H1 (cell line): Measurements from ENCODE around the gene CALML4. TPM values are rescaled to one million over a fixed set of nuclear protein-coding genes. Genes with fewer than 3 reads are reported as not detected.

ENCODE experiments used
- CTCF ChIA-PET: fragments of 300-600 bp; sonication (Branson Sonifier 250); formaldehyde crosslinking; loops from one replicate; lab custom pipeline; 2021; ENCODE audit not compliant: partially characterized antibody; lab: Charles Lee
- POLR2A ChIA-PET: fragments of 300-600 bp; sonication (Branson Sonifier 250); formaldehyde crosslinking; loops from one replicate; lab custom pipeline; 2021; ENCODE audit warnings: inconsistent platforms; ENCODE audit not compliant: partially characterized antibody; lab: Charles Lee
- DNase-seq, 2 experiments: peaks; one replicate each; pipeline versions ENCODE4 v3.0.0 to v3.0.0-alpha.2; 2010 to 2022; ENCODE audit warnings: low spot score in 2 of 2, low read depth in 1 of 2, mixed read lengths in 1 of 2
- FAIRE-seq: peaks from 2 replicates; lab custom pipeline; 2011; peaks lifted over from hg19 to GRCh38; lab: Jason Lieb, UNC
- H2AFZ ChIP-seq: 2 replicates; pipeline ENCODE4 v1.8.1; 2012; ENCODE audit warnings: low read length, inconsistent platforms
- H2AK5ac ChIP-seq: 2 replicates; pipeline ENCODE4 v1.6.1; 2013; ENCODE audit warnings: low read depth, low read length
- H2BK120ac ChIP-seq: replicated peaks from 2 replicates; pipeline ENCODE3; 2013; ENCODE audit warnings: low read depth, low read length, inconsistent platforms
- H2BK12ac ChIP-seq: 2 replicates; pipeline ENCODE4 v1.6.1; 2013; ENCODE audit warnings: low read depth, low read length
- H2BK15ac ChIP-seq: 2 replicates; pipeline ENCODE4 v1.6.1; 2013; ENCODE audit warnings: low read length
- H2BK20ac ChIP-seq: 2 replicates; pipeline ENCODE4 v1.6.1; 2013; ENCODE audit warnings: low read length
- H2BK5ac ChIP-seq: 2 replicates; pipeline ENCODE4 v1.6.1; 2013; ENCODE audit warnings: low read depth, low read length
- H3K14ac ChIP-seq: 2 replicates; pipeline ENCODE4 v1.6.1; 2013; ENCODE audit warnings: inconsistent platforms; ENCODE audit not compliant: insufficient read length
- H3K18ac ChIP-seq: 2 replicates; pipeline ENCODE4 v1.6.1; 2013; ENCODE audit warnings: low read length; ENCODE audit errors: extremely low read depth
- H3K23ac ChIP-seq: 2 replicates; pipeline ENCODE4 v1.6.1; 2013; ENCODE audit warnings: inconsistent platforms; ENCODE audit not compliant: insufficient read length
- H3K23me2 ChIP-seq: 2 replicates; pipeline ENCODE4 v1.6.1; 2013; ENCODE audit warnings: low read depth, low read length
- H3K27ac ChIP-seq: 2 replicates; pipeline ENCODE4 v1.6.1; 2011; ENCODE audit warnings: low read depth, low read length, inconsistent platforms
- H3K27me3 ChIP-seq, 4 experiments: replicated peaks in 1 of 4; 1 replicate in 1 of 4; 2 replicates in 3 of 4; pipeline versions ENCODE4 v1.6.1 to v1.8.1; 2011 to 2013; ENCODE audit warnings: low read length in 3 of 4, mild to moderate bottlenecking in 3 of 4, inconsistent platforms in 2 of 4, mixed read lengths in 2 of 4, moderate library complexity in 1 of 4; ENCODE audit not compliant: control insufficient read depth in 3 of 4, insufficient read depth in 3 of 4; ENCODE audit errors: extremely low read depth in 1 of 4
- H3K36me3 ChIP-seq, 4 experiments: 2 replicates each; pipeline versions ENCODE4 v1.6.1 to v1.8.1; 2011 to 2013; ENCODE audit warnings: mild to moderate bottlenecking in 4 of 4, low read length in 3 of 4, moderate library complexity in 2 of 4, control low read depth in 1 of 4, inconsistent platforms in 1 of 4; ENCODE audit not compliant: insufficient read depth in 4 of 4, control insufficient read depth in 2 of 4
- H3K4ac ChIP-seq: replicated peaks from 2 replicates; pipeline ENCODE3; 2013; ENCODE audit warnings: low read length, low read depth, mixed read lengths, inconsistent platforms; ENCODE audit not compliant: insufficient read length
- H3K4me1 ChIP-seq, 4 experiments: replicated peaks in 1 of 4; 1 replicate in 1 of 4; 2 replicates in 3 of 4; pipeline versions ENCODE4 v1.6.1 to v1.8.1; 2011 to 2013; ENCODE audit warnings: low read length in 3 of 4, inconsistent platforms in 2 of 4, mixed read lengths in 1 of 4; ENCODE audit not compliant: insufficient read depth in 4 of 4, control insufficient read depth in 3 of 4
- H3K4me2 ChIP-seq, 2 experiments: 2 replicates each; pipeline versions ENCODE4 v1.6.1 to v1.8.1; 2011 to 2013; ENCODE audit warnings: low read depth in 2 of 2, low read length in 2 of 2, control low read depth in 1 of 2, inconsistent platforms in 1 of 2, mild to moderate bottlenecking in 1 of 2; ENCODE audit not compliant: insufficient read depth in 1 of 2
- H3K4me3 ChIP-seq, 4 experiments: fragments of 200-600, 300-600 bp in 1 of 4; sonication (generic), shearing (Covaris generic), sonication (Bioruptor Twin) in 1 of 4; 2 replicates each; pipeline versions ENCODE4 v1.5.1 to v1.8.1; 2011 to 2016; ENCODE audit warnings: low read length in 4 of 4, low read depth in 3 of 4, control low read depth in 2 of 4, inconsistent platforms in 2 of 4, mild to moderate bottlenecking in 2 of 4, mixed read lengths in 1 of 4, moderate library complexity in 1 of 4; ENCODE audit not compliant: insufficient read depth in 2 of 4; ENCODE audit errors: extremely low read depth in 1 of 4
- H3K56ac ChIP-seq: replicated peaks from 2 replicates; pipeline ENCODE3; 2013; ENCODE audit warnings: low read depth, mild to moderate bottlenecking, mixed read lengths, low read length, inconsistent platforms; ENCODE audit not compliant: insufficient read length
- H3K79me1 ChIP-seq: 2 replicates; pipeline ENCODE4 v1.6.1; 2013; ENCODE audit warnings: low read depth, low read length, control low read depth
- H3K79me2 ChIP-seq, 2 experiments: 2 replicates each; pipeline versions ENCODE4 v1.6.1 to v1.8.1; 2012 to 2013; ENCODE audit warnings: low read length in 2 of 2, mild to moderate bottlenecking in 2 of 2, inconsistent platforms in 1 of 2; ENCODE audit not compliant: insufficient read depth in 2 of 2, control insufficient read depth in 1 of 2
- H3K9ac ChIP-seq, 4 experiments: replicated peaks in 1 of 4; 1 replicate in 1 of 4; 2 replicates in 3 of 4; pipeline versions ENCODE4 v1.6.1 to v1.8.1; 2011 to 2013; ENCODE audit warnings: low read depth in 3 of 4, low read length in 3 of 4, control low read depth in 2 of 4, mild to moderate bottlenecking in 2 of 4, moderate library complexity in 2 of 4, inconsistent platforms in 1 of 4; ENCODE audit errors: extremely low read depth in 1 of 4
- H3K9me3 ChIP-seq, 2 experiments: 2 replicates each; pipeline versions ENCODE4 v1.6.1 to v1.8.1; 2012 to 2013; ENCODE audit warnings: mild to moderate bottlenecking in 2 of 2, moderate library complexity in 2 of 2, control low read depth in 1 of 2, inconsistent platforms in 1 of 2, low read depth in 1 of 2, low read length in 1 of 2, mixed read lengths in 1 of 2; ENCODE audit not compliant: insufficient read depth in 2 of 2
- H4K20me1 ChIP-seq, 2 experiments: replicated peaks in 1 of 2; 2 replicates each; pipeline versions ENCODE3 to v1.8.1; 2011 to 2013; ENCODE audit warnings: inconsistent platforms in 2 of 2, low read length in 2 of 2, mild to moderate bottlenecking in 1 of 2; ENCODE audit not compliant: insufficient read depth in 2 of 2, control insufficient read depth in 1 of 2
- H4K5ac ChIP-seq: 2 replicates; pipeline ENCODE4 v1.6.1; 2013; ENCODE audit warnings: low read length, low read depth, mixed read lengths, inconsistent platforms; ENCODE audit not compliant: insufficient read length
- H4K8ac ChIP-seq: 2 replicates; pipeline ENCODE4 v1.8.0; 2013; ENCODE audit warnings: mild to moderate bottlenecking, moderate library complexity, low read length, inconsistent platforms; ENCODE audit not compliant: insufficient read depth; ENCODE audit errors: extremely low read depth
- H4K91ac ChIP-seq: replicated peaks from 2 replicates; pipeline ENCODE3; 2013; ENCODE audit warnings: low read length, mixed read lengths, inconsistent platforms; ENCODE audit not compliant: insufficient read length
- BRCA1 ChIP-seq: IDR thresholded peaks from 2 replicates; pipeline ENCODE4 v1.6.1; 2012; ENCODE audit warnings: low read depth, low read length, improper control_type of control experiment
- CHD1 ChIP-seq: IDR thresholded peaks from 2 replicates; pipeline ENCODE4 v1.6.1; 2012; ENCODE audit warnings: low read depth, low read length, improper control_type of control experiment
- EP300 ChIP-seq, 2 experiments: IDR thresholded peaks; 1 replicate in 1 of 2; 2 replicates in 1 of 2; pipeline ENCODE4 v1.6.1; 2011 to 2012; ENCODE audit warnings: low read depth in 2 of 2, low read length in 2 of 2, mild to moderate bottlenecking in 2 of 2, borderline replicate concordance in 1 of 2, inconsistent platforms in 1 of 2, moderate library complexity in 1 of 2
- EZH2 ChIP-seq: fragments of 200-600 bp; sonication (generic); IDR thresholded peaks from 2 replicates; pipeline ENCODE4 v1.7.1; 2012; ENCODE audit warnings: low read depth, mild to moderate bottlenecking, moderate library complexity, low read length, inconsistent platforms; ENCODE audit not compliant: severe bottlenecking
- FOSL1 ChIP-seq: IDR thresholded peaks from 2 replicates; pipeline ENCODE4 v1.6.1; 2011; ENCODE audit warnings: mild to moderate bottlenecking, low read depth, low read length, moderate library complexity; ENCODE audit not compliant: insufficient read depth
- GTF2F1 ChIP-seq: IDR thresholded peaks from 2 replicates; pipeline ENCODE4 v1.6.1; 2012; ENCODE audit warnings: low read depth, low read length, improper control_type of control experiment, borderline replicate concordance
- POU5F1 ChIP-seq: IDR thresholded peaks from 2 replicates; pipeline ENCODE4 v1.6.1; 2011; ENCODE audit warnings: low read depth, mild to moderate bottlenecking, low read length, moderate library complexity
- SP1 ChIP-seq: IDR thresholded peaks from 2 replicates; pipeline ENCODE4 v1.6.1; 2011; ENCODE audit warnings: low read depth, low read length
- SP2 ChIP-seq: IDR thresholded peaks from 2 replicates; pipeline ENCODE4 v1.6.1; 2012; ENCODE audit warnings: mild to moderate bottlenecking, low read length, inconsistent platforms
- SRF ChIP-seq: IDR thresholded peaks from 2 replicates; pipeline ENCODE4 v1.6.1; 2011; ENCODE audit warnings: mild to moderate bottlenecking, low read depth, low read length, moderate library complexity
- WGBS, 2 experiments: shearing (Covaris generic) in 1 of 2; methylation state at CpG; one replicate each; pipeline versions ENCODE4 v1.1.6 to v1.1.7; 2013 to 2015; ENCODE audit warnings: low lambda C conversion rate in 2 of 2, mixed read lengths in 2 of 2, inconsistent platforms in 1 of 2, low coverage in 1 of 2, missing lambda C conversion rate in 1 of 2; ENCODE audit not compliant: insufficient replicate concordance in 2 of 2, insufficient coverage in 1 of 2, insufficient read length in 1 of 2; ENCODE audit errors: extremely low coverage in 1 of 2, missing lambda C conversion rate in 1 of 2; 5-methylcytosine and 5-hydroxymethylcytosine counted together
- polyA plus RNA-seq, 7 experiments: library from polyadenylated mRNA; depleted of rRNA in 3 of 7; stranded (reverse) in 5 of 7; unstranded in 2 of 7; fragments of >200 nt in 5 of 7; fragments of 200-250 nt in 2 of 7; gene quantifications; 1 replicate in 5 of 7; 2 replicates in 1 of 7; 4 replicates in 1 of 7; pipeline versions ENCODE4 v1.2.1 to v1.2.3, GENCODE V29; 2011 to 2013; ENCODE audit warnings: missing spikeins in 2 of 7, mixed read lengths in 2 of 7
- total RNA-seq: library from RNA; stranded (reverse); fragmentation: NEBNext Ultra II Directional; extraction: Animal tissue kit (Norgen Biotek cat#: 25700); gene quantifications from 2 replicates; pipeline ENCODE4 v1.2.1, GENCODE V29; 2021
- TF ChIP-seq, protein P1 (sequence below): IDR thresholded peaks from 2 replicates; pipeline ENCODE4 v1.6.1; 2012; ENCODE audit warnings: low read length, inconsistent platforms

Gene CALML4
- total and polyA plus RNA-seq, 2 of the 8 experiments (the other 6 are each of a cell fraction or from before 2014, with no cell fraction given), result 3.8 to 12.5 TPM

DNA sequence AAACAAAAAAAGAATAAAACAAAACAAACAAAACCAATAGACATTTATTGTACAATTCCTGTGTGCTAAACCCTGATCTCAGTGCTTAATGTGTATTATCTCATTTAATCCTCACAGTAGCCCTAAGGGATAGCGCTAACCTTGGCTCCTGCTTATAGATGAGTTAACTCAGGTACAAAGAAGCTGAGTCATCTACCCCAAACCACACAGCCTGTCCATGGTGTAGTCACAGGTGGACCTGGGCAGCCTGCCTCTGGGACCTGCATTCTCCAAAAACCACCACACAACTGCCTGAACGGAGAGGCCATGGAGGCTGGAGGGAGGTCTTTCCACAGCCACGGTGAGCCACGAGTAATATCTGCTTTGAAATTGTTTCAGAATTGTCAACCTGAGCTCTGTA lies 29.9 kb upstream of the CALML4 start:
- H3K56ac ChIP-seq, result no peak overlapping the region
- H3K27ac ChIP-seq, result no peak overlapping the region
- H2BK20ac ChIP-seq, result no peak overlapping the region
- H4K8ac ChIP-seq, result no peak overlapping the region
- H3K4me3 ChIP-seq, result no peak overlapping the region
- TF ChIP-seq SP1, result no peak
- no peak for TF ChIP-seq CHD1
- TF ChIP-seq, protein P1, sequence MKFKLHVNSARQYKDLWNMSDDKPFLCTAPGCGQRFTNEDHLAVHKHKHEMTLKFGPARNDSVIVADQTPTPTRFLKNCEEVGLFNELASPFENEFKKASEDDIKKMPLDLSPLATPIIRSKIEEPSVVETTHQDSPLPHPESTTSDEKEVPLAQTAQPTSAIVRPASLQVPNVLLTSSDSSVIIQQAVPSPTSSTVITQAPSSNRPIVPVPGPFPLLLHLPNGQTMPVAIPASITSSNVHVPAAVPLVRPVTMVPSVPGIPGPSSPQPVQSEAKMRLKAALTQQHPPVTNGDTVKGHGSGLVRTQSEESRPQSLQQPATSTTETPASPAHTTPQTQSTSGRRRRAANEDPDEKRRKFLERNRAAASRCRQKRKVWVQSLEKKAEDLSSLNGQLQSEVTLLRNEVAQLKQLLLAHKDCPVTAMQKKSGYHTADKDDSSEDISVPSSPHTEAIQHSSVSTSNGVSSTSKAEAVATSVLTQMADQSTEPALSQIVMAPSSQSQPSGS, result no peak
- no peak for TF ChIP-seq EZH2
- TF ChIP-seq SRF, result no peak
- TF ChIP-seq BRCA1, result no peak
- TF ChIP-seq GTF2F1, result no peak
- no peak for TF ChIP-seq EP300 (IDR thresholded peaks at IDR 0.05; ENCODE audit: borderline replicate concordance in 1 of 2, low read depth in 2 of 2, low read length in 2 of 2)
- no peak for TF ChIP-seq FOSL1
- TF ChIP-seq POU5F1, result no peak
- no peak for TF ChIP-seq SP2
- no peak overlapping the region for H3K23ac ChIP-seq
- H3K4me2 ChIP-seq, result no peak overlapping the region
- H3K18ac ChIP-seq, result no peak overlapping the region
- no peak overlapping the region for H4K5ac ChIP-seq
- POLR2A ChIA-PET, result interaction anchor here (0.6 kb wide), 1 partner anchor 14 kb away, joined by 3 read pairs; no protein-coding TSS in a partner anchor
- H2BK12ac ChIP-seq, result no peak overlapping the region
- H3K79me2 ChIP-seq, result no peaks in the 10 kb centered on the region
- no peak overlapping the region for H3K4ac ChIP-seq
- no peaks in the 10 kb centered on the region for H3K79me1 ChIP-seq
- peak in 1 of 2 experiments; percentile 29 for DNase-seq
- H3K4me1 ChIP-seq, result peaks cover 0 to 5% (median 2%) of the 10 kb centered on the region in 4 experiments; a peak in 4 of 7 replicates
- H3K9me3 ChIP-seq, result no peaks in the 10 kb centered on the region
- no peak overlapping the region for H2BK120ac ChIP-seq
- peaks cover under 1% of the 10 kb centered on the region for H3K23me2 ChIP-seq
- no peak overlapping the region for H2AK5ac ChIP-seq
- H3K9ac ChIP-seq, result no peak overlapping the region
- H4K91ac ChIP-seq, result no peak overlapping the region
- no peak overlapping the region for H3K14ac ChIP-seq
- 92% methylated on average over 4 of the region's 4 CpGs; no CpG with 5 or more reads in 1 of the 2 experiments for WGBS, 2 experiments
- no peak overlapping the region for H2BK5ac ChIP-seq
- no peak overlapping the region for H2AFZ ChIP-seq
- CTCF ChIA-PET, result interaction anchor here (0.9 to 6.3 kb wide), 2 partner anchors 18 to 71 kb away, joined by 4 to 26 read pairs; no protein-coding TSS in a partner anchor
- H3K27me3 ChIP-seq, result peaks cover 0 to 2% (median 0%) of the 10 kb centered on the region in 4 experiments; a peak in 1 of 7 replicates
- H4K20me1 ChIP-seq, result no peaks in the 10 kb centered on the region
- FAIRE-seq, result no peak
- no peaks in the 10 kb centered on the region for H3K36me3 ChIP-seq
- no peak overlapping the region for H2BK15ac ChIP-seq
